22Rv1 (cell line): ENCODE data around the gene NDRG2.
A peak's percentile ranks its signal among the peaks of the same experiment; 100 is the strongest.
"Not testable (repeated sequence)": the region's sequence is repeated elsewhere in the genome, so short reads cannot be mapped to it uniquely, and the experiment has no call there.

Experiments used
- H3K27ac ChIP-seq: fragments of 450-650 bp; 2 replicates; pipeline ENCODE4 v1.5.1; 2017
- CTCF ChIP-seq: fragments of 450-650 bp; IDR thresholded peaks from 2 replicates; pipeline ENCODE4 v1.5.1; 2017; ENCODE audit warnings: mild to moderate bottlenecking
- ZFX ChIP-seq: fragments of 450-650 bp; IDR thresholded peaks from 2 replicates; pipeline ENCODE4 v1.6.1; 2017; ENCODE audit warnings: antibody characterized with exemption, borderline replicate concordance

The NDRG2 gene

GRCh38 chr14:20989471-20989786 is 35.4 kb downstream of the NDRG2 start:
- peak overlapping the region; percentile 88 for H3K27ac ChIP-seq
- no peak for TF ChIP-seq ZFX
- TF ChIP-seq CTCF = no peak

- TF ChIP-seq CTCF = no peak
- TF ChIP-seq ZFX = no peak
- H3K27ac ChIP-seq = peak overlapping the region; percentile 88
These were observed 36.0 kb downstream of the NDRG2 start for GRCh38 chr14:20988717-20989470.

GRCh38 chr14:20986811-20987210 is 38.0 kb downstream of the NDRG2 start:
- H3K27ac ChIP-seq = no peak overlapping the region
- TF ChIP-seq CTCF = no peak
- TF ChIP-seq ZFX = no peak

GRCh38 chr14:20985650-20986049 is 39.2 kb downstream of the NDRG2 start:
- H3K27ac ChIP-seq = not testable (repeated sequence)

GRCh38 chr14:20982646-20983369 is 42.1 kb downstream of the NDRG2 start:
- TF ChIP-seq CTCF (no peak), ZFX (no peak)
- H3K27ac ChIP-seq = no peak overlapping the region

- no peak overlapping the region for H3K27ac ChIP-seq
- no peak for TF ChIP-seq CTCF
- TF ChIP-seq ZFX = no peak
These were observed 44.0 kb downstream of the NDRG2 start for GRCh38 chr14:20980906-20981305.

- TF ChIP-seq CTCF (no peak), ZFX (no peak)
These were observed 46.2 kb downstream of the NDRG2 start for GRCh38 chr14:20978687-20979086.

GRCh38 chr14:20976291-20976690 is 48.6 kb downstream of the NDRG2 start:
- TF ChIP-seq CTCF = no peak
- no peak for TF ChIP-seq ZFX

More at GRCh38 chr14:20978687-20979086, 46.2 kb downstream of the NDRG2 start:
- no peak overlapping the region for H3K27ac ChIP-seq

More at GRCh38 chr14:20976291-20976690, 48.6 kb downstream of the NDRG2 start:
- H3K27ac ChIP-seq = no peak overlapping the region
